WTC11 (cell line): ENCODE data around the gene EMC9. TPM values are rescaled to one million over a fixed set of nuclear protein-coding genes. Genes with fewer than 3 reads are reported as not detected.

Experiments
- ATAC-seq: fragments of 200-7000 bp; cut with Tn5 transposase; 2 replicates; pipeline ENCODE4 v1.10.0; 2021; ENCODE audit warnings: mild to moderate bottlenecking, moderate library complexity
- CTCF ChIA-PET: fragments of 300-600 bp; sonication (Branson Sonifier 250); formaldehyde crosslinking; loops from one replicate; lab custom pipeline; 2021; ENCODE audit warnings: antibody characterized with exemption; lab: Charles Lee
- POLR2A ChIA-PET: fragments of 350-600 bp; sonication (Branson Sonifier 250); formaldehyde crosslinking; loops from one replicate; lab custom pipeline; 2021; ENCODE audit warnings: antibody characterized with exemption; lab: Charles Lee
- DNase-seq: peaks from one replicate; pipeline ENCODE4 v3.0.0; 2021; ENCODE audit warnings: low spot score
- H3K27ac Mint-ChIP-seq: 2 replicates; pipeline ENCODE4 v1.8.0; 2021; ENCODE audit warnings: mixed read lengths
- H3K27me3 Mint-ChIP-seq: 2 replicates; pipeline ENCODE4 v1.8.0; 2021; ENCODE audit warnings: low read depth, mild to moderate bottlenecking, moderate library complexity, mixed read lengths
- H3K36me3 Mint-ChIP-seq: 2 replicates; pipeline ENCODE4 v1.8.0; 2021; ENCODE audit warnings: mixed read lengths
- H3K4me1 Mint-ChIP-seq: 2 replicates; pipeline ENCODE4 v1.8.0; 2022; ENCODE audit warnings: mixed read lengths
- H3K4me3 Mint-ChIP-seq: 2 replicates; pipeline ENCODE4 v1.8.0; 2021; ENCODE audit warnings: mild to moderate bottlenecking, moderate library complexity, mixed read lengths
- H3K9me3 Mint-ChIP-seq: 2 replicates; pipeline ENCODE4 v1.8.0; 2021; ENCODE audit warnings: mixed read lengths
- ATF1 ChIP-seq: sonication (generic); formaldehyde crosslinking; IDR thresholded peaks from 2 replicates; pipeline ENCODE4 v1.8.1; 2023; ENCODE audit warnings: mild to moderate bottlenecking, moderate library complexity, missing genetic modification reagents
- EMX1 ChIP-seq: fragments of 250-450 bp; sonication (Bioruptor Pico); IDR thresholded peaks from 2 replicates; pipeline ENCODE4 v1.8.0; 2021; ENCODE audit warnings: mild to moderate bottlenecking
- ESRRA ChIP-seq: sonication (generic); formaldehyde crosslinking; IDR thresholded peaks from 2 replicates; pipeline ENCODE4 v1.8.1; 2022; ENCODE audit warnings: mild to moderate bottlenecking, missing genetic modification reagents, borderline replicate concordance
- GRHL2 ChIP-seq: fragments of 250-450 bp; sonication (Bioruptor Pico); IDR thresholded peaks from 2 replicates; pipeline ENCODE4 v1.8.0; 2022; ENCODE audit warnings: mild to moderate bottlenecking, moderate library complexity; ENCODE audit not compliant: insufficient replicate concordance, severe bottlenecking
- NFATC4 ChIP-seq: fragments of 250-450 bp; sonication (Bioruptor Pico); IDR thresholded peaks from 2 replicates; pipeline ENCODE4 v1.9.0; 2021; ENCODE audit warnings: mild to moderate bottlenecking
- RELA ChIP-seq: sonication (generic); formaldehyde crosslinking; IDR thresholded peaks from 2 replicates; pipeline ENCODE4 v1.8.1; 2022; ENCODE audit warnings: missing genetic modification reagents, mild to moderate bottlenecking, borderline replicate concordance
- RORB ChIP-seq: fragments of 250-450 bp; sonication (Bioruptor Pico); IDR thresholded peaks from 2 replicates; pipeline ENCODE4 v1.9.0; 2021; ENCODE audit warnings: mild to moderate bottlenecking
- SMAD3 ChIP-seq: sonication (generic); formaldehyde crosslinking; IDR thresholded peaks from 2 replicates; pipeline ENCODE4 v1.8.0; 2022; ENCODE audit warnings: missing genetic modification reagents, mild to moderate bottlenecking, borderline replicate concordance
- TEAD1 ChIP-seq: sonication (generic); formaldehyde crosslinking; IDR thresholded peaks from 2 replicates; pipeline ENCODE4 v1.8.0; 2022; ENCODE audit warnings: mild to moderate bottlenecking, missing genetic modification reagents
- TP53 ChIP-seq: sonication (generic); formaldehyde crosslinking; IDR thresholded peaks from 2 replicates; pipeline ENCODE4 v1.8.1; 2023; ENCODE audit warnings: mild to moderate bottlenecking, missing genetic modification reagents
- ZNF219 ChIP-seq: sonication (generic); formaldehyde crosslinking; IDR thresholded peaks from 2 replicates; pipeline ENCODE4 v1.8.0; 2023; ENCODE audit warnings: missing genetic modification reagents, mild to moderate bottlenecking, borderline replicate concordance
- ZNF396 ChIP-seq: fragments of 250-450 bp; sonication (Bioruptor Pico); IDR thresholded peaks from 2 replicates; pipeline ENCODE4 v1.8.0; 2021; ENCODE audit warnings: mild to moderate bottlenecking, moderate library complexity, borderline replicate concordance
- total RNA-seq: library from RNA; stranded (reverse); gene quantifications from 3 replicates; pipeline ENCODE4 v1.2.3, GENCODE V29; 2021
- TF ChIP-seq, protein P1 (sequence below): sonication (generic); formaldehyde crosslinking; conservative IDR thresholded peaks from 2 replicates; pipeline ENCODE4 v1.8.1; 2022; ENCODE audit warnings: mild to moderate bottlenecking, missing genetic modification reagents
- TF ChIP-seq, protein P2 (sequence below): fragments of 250-450 bp; sonication (Bioruptor Pico); IDR thresholded peaks from 2 replicates; pipeline ENCODE4 v1.9.0; 2021; ENCODE audit warnings: mild to moderate bottlenecking
- TF ChIP-seq, protein P3 (sequence below): sonication (generic); formaldehyde crosslinking; IDR thresholded peaks from 2 replicates; pipeline ENCODE4 v1.8.1; 2022; ENCODE audit warnings: low read depth, missing genetic modification reagents, borderline replicate concordance
- TF ChIP-seq, protein P4 (sequence below): sonication (generic); formaldehyde crosslinking; IDR thresholded peaks from 2 replicates; pipeline ENCODE4 v1.8.1; 2023; ENCODE audit warnings: mild to moderate bottlenecking, missing genetic modification reagents, moderate library complexity
- TF ChIP-seq, protein P5 (sequence below): sonication (generic); formaldehyde crosslinking; IDR thresholded peaks from 2 replicates; pipeline ENCODE4 v1.8.0; 2022; ENCODE audit warnings: mild to moderate bottlenecking, missing genetic modification reagents
- TF ChIP-seq, protein P6 (sequence below): sonication (generic); formaldehyde crosslinking; IDR thresholded peaks from 2 replicates; pipeline ENCODE4 v1.8.0; 2023; ENCODE audit warnings: missing genetic modification reagents

EMC9 gene
- total RNA-seq, 1 experiment from 2014 or later = 44.4 TPM

DNA sequence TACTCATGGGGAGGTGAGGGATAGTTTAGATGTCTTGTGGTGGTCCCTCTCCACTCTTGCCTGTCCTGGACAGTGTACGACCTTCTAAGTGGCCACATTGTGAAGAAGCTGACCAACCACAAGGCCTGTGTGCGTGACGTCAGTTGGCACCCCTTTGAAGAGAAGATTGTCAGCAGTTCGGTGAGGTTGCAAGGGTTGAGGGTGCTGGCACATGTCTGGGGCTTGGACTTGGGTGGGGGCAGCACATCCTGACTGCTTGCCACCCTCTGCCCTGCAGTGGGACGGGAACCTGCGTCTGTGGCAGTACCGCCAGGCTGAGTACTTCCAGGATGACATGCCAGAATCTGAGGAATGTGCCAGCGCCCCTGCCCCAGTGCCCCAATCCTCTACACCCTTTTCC lies 18.5 kb downstream of the EMC9 start (continued):
- no peak for TF ChIP-seq ZNF396 (CRISPR knock-in tag)

DNA sequence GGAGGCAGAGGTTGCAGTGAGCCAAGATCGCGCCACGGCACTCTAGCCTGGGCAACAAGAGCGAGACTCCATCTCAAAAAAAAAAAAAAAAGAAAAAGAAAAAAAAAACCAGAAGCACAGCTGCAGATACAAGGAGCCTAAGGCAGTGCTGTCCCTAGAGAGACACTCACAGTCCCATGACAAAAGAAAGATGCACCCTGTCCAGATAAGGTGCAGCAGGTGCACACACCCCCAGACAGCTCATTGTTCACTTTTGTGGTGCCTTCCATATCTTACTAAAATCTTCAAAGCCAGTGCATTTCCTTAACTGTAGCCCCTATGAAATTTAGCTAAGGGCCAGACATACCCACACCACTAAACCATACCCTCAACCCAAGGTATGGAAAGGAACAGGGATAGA lies 19.0 kb downstream of the EMC9 start:
- no peak overlapping the region for H3K4me3 Mint-ChIP-seq
- H3K9me3 Mint-ChIP-seq = no peaks in the 10 kb centered on the region
- no peak for TF ChIP-seq NFATC4 (CRISPR knock-in tag)
- TF ChIP-seq SMAD3 (CRISPR knock-in tag) = no peak
- no peak for TF ChIP-seq ATF1 (CRISPR knock-in tag)
- TF ChIP-seq RELA (CRISPR knock-in tag) = no peak
- TF ChIP-seq EMX1 (CRISPR knock-in tag) = no peak
- TF ChIP-seq, protein P1, sequence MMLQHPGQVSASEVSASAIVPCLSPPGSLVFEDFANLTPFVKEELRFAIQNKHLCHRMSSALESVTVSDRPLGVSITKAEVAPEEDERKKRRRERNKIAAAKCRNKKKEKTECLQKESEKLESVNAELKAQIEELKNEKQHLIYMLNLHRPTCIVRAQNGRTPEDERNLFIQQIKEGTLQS (CRISPR knock-in tag) = no peak
- TF ChIP-seq RORB = no peak
- TF ChIP-seq TP53 (CRISPR knock-in tag) = no peak
- TF ChIP-seq, protein P2, sequence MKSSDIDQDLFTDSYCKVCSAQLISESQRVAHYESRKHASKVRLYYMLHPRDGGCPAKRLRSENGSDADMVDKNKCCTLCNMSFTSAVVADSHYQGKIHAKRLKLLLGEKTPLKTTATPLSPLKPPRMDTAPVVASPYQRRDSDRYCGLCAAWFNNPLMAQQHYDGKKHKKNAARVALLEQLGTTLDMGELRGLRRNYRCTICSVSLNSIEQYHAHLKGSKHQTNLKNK (CRISPR knock-in tag) = no peak
- TF ChIP-seq ZNF219 (CRISPR knock-in tag) = no peak
- no peak for TF ChIP-seq GRHL2 (CRISPR knock-in tag)
- no peaks in the 10 kb centered on the region for H3K4me1 Mint-ChIP-seq
- ChIA-PET CTCF (interaction anchor here (0.6 to 1.3 kb wide), 4 partner anchors 8 to 139 kb away, joined by 3 to 5 read pairs (median 4); no protein-coding TSS in a partner anchor), POLR2A (interaction anchor here (0.6 to 2.6 kb wide), 3 partner anchors 8 to 77 kb away, joined by 5 to 10 read pairs (median 7); partner anchors contain the start of genes DCAF11, NRL and PSME1)
- H3K27ac Mint-ChIP-seq = no peak overlapping the region
- H3K36me3 Mint-ChIP-seq = peaks cover 47% of the 10 kb centered on the region
- H3K27me3 Mint-ChIP-seq = no peaks in the 10 kb centered on the region
- no peak for DNase-seq
- no peak for ATAC-seq

DNA sequence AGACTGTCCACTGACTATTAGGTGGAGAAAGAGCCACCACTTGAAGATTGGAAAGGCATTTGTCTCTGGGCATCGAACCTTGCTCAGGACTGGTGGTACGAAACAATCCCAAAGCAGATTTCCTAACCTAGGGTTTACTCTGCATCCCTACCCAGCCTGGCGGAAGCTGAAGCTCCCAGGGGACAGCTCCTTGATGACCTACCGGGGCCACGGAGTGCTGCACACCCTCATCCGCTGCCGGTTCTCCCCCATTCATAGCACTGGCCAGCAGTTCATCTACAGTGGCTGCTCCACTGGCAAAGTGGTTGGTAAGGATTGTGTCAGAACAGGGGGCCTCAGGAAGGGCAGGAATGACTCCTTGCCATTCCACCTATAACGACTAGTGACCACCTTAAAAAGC lies 20.2 kb downstream of the EMC9 start:
- TF ChIP-seq, protein P3, sequence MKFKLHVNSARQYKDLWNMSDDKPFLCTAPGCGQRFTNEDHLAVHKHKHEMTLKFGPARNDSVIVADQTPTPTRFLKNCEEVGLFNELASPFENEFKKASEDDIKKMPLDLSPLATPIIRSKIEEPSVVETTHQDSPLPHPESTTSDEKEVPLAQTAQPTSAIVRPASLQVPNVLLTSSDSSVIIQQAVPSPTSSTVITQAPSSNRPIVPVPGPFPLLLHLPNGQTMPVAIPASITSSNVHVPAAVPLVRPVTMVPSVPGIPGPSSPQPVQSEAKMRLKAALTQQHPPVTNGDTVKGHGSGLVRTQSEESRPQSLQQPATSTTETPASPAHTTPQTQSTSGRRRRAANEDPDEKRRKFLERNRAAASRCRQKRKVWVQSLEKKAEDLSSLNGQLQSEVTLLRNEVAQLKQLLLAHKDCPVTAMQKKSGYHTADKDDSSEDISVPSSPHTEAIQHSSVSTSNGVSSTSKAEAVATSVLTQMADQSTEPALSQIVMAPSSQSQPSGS = no peak
- H3K27ac Mint-ChIP-seq = no peak overlapping the region
- H3K4me3 Mint-ChIP-seq = no peak overlapping the region
- POLR2A ChIA-PET = no interaction called here
- CTCF ChIA-PET = interaction anchor here (1.0 to 1.3 kb wide), 2 partner anchors 12 to 18 kb away, joined by 3 to 5 read pairs; no protein-coding TSS in a partner anchor
- peaks cover 52% of the 10 kb centered on the region for H3K36me3 Mint-ChIP-seq
- peaks cover 6% of the 10 kb centered on the region for H3K4me1 Mint-ChIP-seq
- ATAC-seq = no peak
- H3K9me3 Mint-ChIP-seq = no peaks in the 10 kb centered on the region
- no peaks in the 10 kb centered on the region for H3K27me3 Mint-ChIP-seq
- DNase-seq = no peak

DNA sequence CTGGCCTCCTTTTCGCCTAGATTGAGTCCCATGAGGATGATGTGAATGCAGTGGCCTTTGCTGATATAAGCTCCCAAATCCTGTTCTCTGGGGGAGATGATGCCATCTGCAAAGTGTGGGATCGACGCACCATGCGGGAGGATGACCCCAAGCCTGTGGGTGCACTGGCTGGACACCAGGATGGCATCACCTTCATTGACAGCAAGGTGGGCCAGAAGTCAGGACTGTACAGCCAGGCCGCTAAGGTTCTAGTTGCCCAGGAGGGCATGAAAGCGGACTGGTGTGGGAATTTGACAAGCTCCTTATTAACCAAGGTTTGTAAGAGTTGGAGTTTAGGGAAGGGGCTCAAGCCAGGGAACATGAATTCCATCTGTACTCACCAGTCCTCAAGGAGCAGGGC lies 21.7 kb downstream of the EMC9 start:
- H3K4me3 Mint-ChIP-seq = no peak overlapping the region
- CTCF ChIA-PET = interaction anchor here (2.0 kb wide), 1 partner anchor 11 kb away, joined by 7 read pairs; no protein-coding TSS in a partner anchor
- H3K27me3 Mint-ChIP-seq = peaks cover 4% of the 10 kb centered on the region; the same call in 1 of the 2 replicates
- no peak for DNase-seq
- H3K9me3 Mint-ChIP-seq = no peaks in the 10 kb centered on the region
- H3K27ac Mint-ChIP-seq = no peak overlapping the region
- POLR2A ChIA-PET = interaction anchor here (1.0 kb wide), 1 partner anchor 22 kb away, joined by 3 read pairs; the partner anchor contains the start of gene EMC9
- peaks cover 55% of the 10 kb centered on the region for H3K36me3 Mint-ChIP-seq
- ATAC-seq = no peak
- TF ChIP-seq, protein P4, sequence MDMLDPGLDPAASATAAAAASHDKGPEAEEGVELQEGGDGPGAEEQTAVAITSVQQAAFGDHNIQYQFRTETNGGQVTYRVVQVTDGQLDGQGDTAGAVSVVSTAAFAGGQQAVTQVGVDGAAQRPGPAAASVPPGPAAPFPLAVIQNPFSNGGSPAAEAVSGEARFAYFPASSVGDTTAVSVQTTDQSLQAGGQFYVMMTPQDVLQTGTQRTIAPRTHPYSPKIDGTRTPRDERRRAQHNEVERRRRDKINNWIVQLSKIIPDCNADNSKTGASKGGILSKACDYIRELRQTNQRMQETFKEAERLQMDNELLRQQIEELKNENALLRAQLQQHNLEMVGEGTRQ (CRISPR knock-in tag) = no peak
- TF ChIP-seq, protein P5, sequence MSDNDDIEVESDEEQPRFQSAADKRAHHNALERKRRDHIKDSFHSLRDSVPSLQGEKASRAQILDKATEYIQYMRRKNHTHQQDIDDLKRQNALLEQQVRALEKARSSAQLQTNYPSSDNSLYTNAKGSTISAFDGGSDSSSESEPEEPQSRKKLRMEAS = no peak
- TF ChIP-seq, protein P6, sequence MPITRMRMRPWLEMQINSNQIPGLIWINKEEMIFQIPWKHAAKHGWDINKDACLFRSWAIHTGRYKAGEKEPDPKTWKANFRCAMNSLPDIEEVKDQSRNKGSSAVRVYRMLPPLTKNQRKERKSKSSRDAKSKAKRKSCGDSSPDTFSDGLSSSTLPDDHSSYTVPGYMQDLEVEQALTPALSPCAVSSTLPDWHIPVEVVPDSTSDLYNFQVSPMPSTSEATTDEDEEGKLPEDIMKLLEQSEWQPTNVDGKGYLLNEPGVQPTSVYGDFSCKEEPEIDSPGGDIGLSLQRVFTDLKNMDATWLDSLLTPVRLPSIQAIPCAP (CRISPR knock-in tag) = no peak
- TF ChIP-seq TEAD1 (CRISPR knock-in tag) = no peak
- no peak for TF ChIP-seq ESRRA (CRISPR knock-in tag)
- H3K4me1 Mint-ChIP-seq = peaks cover 17% of the 10 kb centered on the region
